HepG2 (cell line): ENCODE measurements around the gene NUAK2. TPM values are rescaled to one million over a fixed set of nuclear protein-coding genes. Genes with fewer than 3 reads are reported as not detected.
A peak's percentile ranks its signal among the peaks of the same experiment; 100 is the strongest.

ENCODE experiments used
- AHDC1 ChIP-seq: sonication (generic); formaldehyde crosslinking; IDR thresholded peaks from 2 replicates; pipeline ENCODE4 v1.5.1; 2020; ENCODE audit warnings: mild to moderate bottlenecking, missing genetic modification reagents, borderline replicate concordance
- EZH2 ChIP-seq: conservative IDR thresholded peaks from 2 replicates; pipeline ENCODE4 v1.6.1; 2012; ENCODE audit warnings: mild to moderate bottlenecking, low read depth, low read length, moderate library complexity
- FOXJ3 ChIP-seq: sonication (generic); formaldehyde crosslinking; IDR thresholded peaks from 2 replicates; pipeline ENCODE4 v1.4.0; 2020; ENCODE audit warnings: missing genetic modification reagents, mild to moderate bottlenecking, borderline replicate concordance
- GABPA ChIP-seq, 2 experiments: IDR thresholded peaks; 2 replicates each; pipeline ENCODE4 v1.6.1; 2011 to 2016; ENCODE audit warnings: low read depth in 2 of 2, low read length in 1 of 2, missing biosample characterization in 1 of 2, missing genetic modification characterization in 1 of 2
- HINFP ChIP-seq: sonication (generic); formaldehyde crosslinking; IDR thresholded peaks from 2 replicates; pipeline ENCODE4 v1.4.0; 2020; ENCODE audit warnings: low read depth, mild to moderate bottlenecking, missing genetic modification reagents
- MED8 ChIP-seq: sonication (generic); formaldehyde crosslinking; IDR thresholded peaks from 2 replicates; pipeline ENCODE4 v1.8.1; 2023; ENCODE audit warnings: mild to moderate bottlenecking, missing genetic modification reagents; ENCODE audit not compliant: insufficient replicate concordance
- MTA3 ChIP-seq: sonication (generic); formaldehyde crosslinking; IDR thresholded peaks from 2 replicates; pipeline ENCODE4 v1.4.0; 2020; ENCODE audit warnings: missing genetic modification reagents
- NCOR1 ChIP-seq: fragments of 200-600 bp; sonication (generic); IDR thresholded peaks from 2 replicates; pipeline ENCODE4 v1.7.0; 2017; ENCODE audit warnings: antibody characterized with exemption, low read length, borderline replicate concordance
- SETDB1 ChIP-seq: sonication (generic); formaldehyde crosslinking; IDR thresholded peaks from 2 replicates; pipeline ENCODE4 v1.5.1; 2020; ENCODE audit warnings: missing genetic modification reagents, mild to moderate bottlenecking, borderline replicate concordance
- ZNF646 ChIP-seq: sonication (generic); formaldehyde crosslinking; IDR thresholded peaks from 2 replicates; pipeline ENCODE4 v1.9.0; 2021; ENCODE audit warnings: mild to moderate bottlenecking, missing genetic modification reagents
- ZNF746 ChIP-seq: sonication (generic); formaldehyde crosslinking; IDR thresholded peaks from 2 replicates; pipeline ENCODE4 v1.8.0; 2022; ENCODE audit warnings: mild to moderate bottlenecking, missing genetic modification reagents
- ZSCAN30 ChIP-seq: sonication (generic); formaldehyde crosslinking; IDR thresholded peaks from 2 replicates; pipeline ENCODE4 v1.5.0; 2020; ENCODE audit warnings: mild to moderate bottlenecking, missing genetic modification reagents
- polyA plus RNA-seq, 8 experiments: library from polyadenylated mRNA; depleted of rRNA in 3 of 8; stranded (reverse) in 7 of 8; unstranded in 1 of 8; fragments of >200 nt; fragmentation: Illumina TruSeq in 4 of 8; extraction: Trizol in 4 of 8; gene quantifications; 2 replicates each; pipeline versions ENCODE4 v1.2.1 to v1.2.3, GENCODE V29; 2011 to 2016; ENCODE audit warnings: low read depth in 4 of 8, missing spikeins in 1 of 8, mixed read lengths in 1 of 8; ENCODE audit not compliant: insufficient read depth in 1 of 8
- total RNA-seq, 5 experiments: library from RNA; depleted of rRNA; stranded (reverse); fragments of >200 nt; fragmentation: Illumina TruSeq; extraction: Trizol; gene quantifications; 2 replicates each; pipeline ENCODE4 v1.2.3, GENCODE V29; 2016; ENCODE audit warnings: low read depth in 1 of 5
- TF ChIP-seq, protein P1 (sequence below): IDR thresholded peaks from 2 replicates; pipeline ENCODE4 v1.6.1; 2016

Gene NUAK2
- total and polyA plus RNA-seq, 2 of the 13 experiments (the other 11 are each of a cell fraction or from before 2014, with no cell fraction given): 0.75 to 1.1 TPM

DNA sequence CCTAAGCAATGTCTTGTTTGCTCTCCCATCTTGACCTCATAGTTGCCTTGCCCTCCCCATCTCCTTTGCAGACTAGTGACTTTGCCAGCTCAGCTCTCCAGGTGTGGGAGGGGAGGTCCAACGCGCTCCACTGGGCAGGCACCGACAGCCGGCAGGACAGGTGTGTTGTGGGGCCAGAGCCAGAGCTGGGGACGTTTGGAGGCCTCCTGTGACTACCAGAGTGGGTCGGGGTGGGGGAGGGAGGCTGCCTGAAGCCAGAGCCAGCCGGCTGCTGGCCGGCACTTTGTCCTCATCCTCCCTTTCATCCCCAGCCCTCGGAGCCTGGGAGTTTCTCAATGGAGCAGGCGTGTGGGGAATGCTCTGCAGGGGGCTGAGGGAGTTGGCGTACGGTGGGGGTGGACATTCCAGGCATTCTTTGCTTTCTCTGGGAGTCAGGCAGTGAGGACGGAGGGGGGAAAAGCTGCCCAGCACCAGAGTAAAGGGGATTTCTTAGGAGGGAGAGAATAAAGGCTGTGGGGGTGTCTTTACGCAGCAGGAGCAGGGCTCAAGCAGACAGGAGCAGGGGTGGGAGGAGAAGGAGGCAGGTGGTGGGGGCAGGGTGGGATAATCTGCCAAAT is 20.2 kb downstream of the NUAK2 start (continued):
- TF ChIP-seq HINFP (CRISPR knock-in tag): no peak
- TF ChIP-seq AHDC1 (CRISPR knock-in tag): peak; percentile 55; the same call in 1 of the 2 replicates
- TF ChIP-seq MTA3 (CRISPR knock-in tag): no peak
- TF ChIP-seq SETDB1 (CRISPR knock-in tag): no peak
- TF ChIP-seq FOXJ3 (CRISPR knock-in tag): no peak
- TF ChIP-seq ZNF746: peak; percentile 95
- peak; percentile 42 for TF ChIP-seq MED8 (CRISPR knock-in tag)
- no peak for TF ChIP-seq EZH2
- TF ChIP-seq ZSCAN30 (CRISPR knock-in tag): no peak
- no peak for TF ChIP-seq GABPA (IDR thresholded peaks at IDR 0.05; ENCODE audit: low read depth, low read length)
- 0 out of 2 replicates have a peak, but pooled peaks have one; percentile 25 for TF ChIP-seq GABPA (CRISPR knock-in tag; IDR thresholded peaks at IDR 0.05; ENCODE audit: low read depth)
- TF ChIP-seq NCOR1: peak; percentile 37; the same call in 1 of the 2 replicates
- TF ChIP-seq ZNF646 (CRISPR knock-in tag): 0 out of 2 replicates have a peak, but pooled peaks have one; percentile 18
- TF ChIP-seq, protein P1, sequence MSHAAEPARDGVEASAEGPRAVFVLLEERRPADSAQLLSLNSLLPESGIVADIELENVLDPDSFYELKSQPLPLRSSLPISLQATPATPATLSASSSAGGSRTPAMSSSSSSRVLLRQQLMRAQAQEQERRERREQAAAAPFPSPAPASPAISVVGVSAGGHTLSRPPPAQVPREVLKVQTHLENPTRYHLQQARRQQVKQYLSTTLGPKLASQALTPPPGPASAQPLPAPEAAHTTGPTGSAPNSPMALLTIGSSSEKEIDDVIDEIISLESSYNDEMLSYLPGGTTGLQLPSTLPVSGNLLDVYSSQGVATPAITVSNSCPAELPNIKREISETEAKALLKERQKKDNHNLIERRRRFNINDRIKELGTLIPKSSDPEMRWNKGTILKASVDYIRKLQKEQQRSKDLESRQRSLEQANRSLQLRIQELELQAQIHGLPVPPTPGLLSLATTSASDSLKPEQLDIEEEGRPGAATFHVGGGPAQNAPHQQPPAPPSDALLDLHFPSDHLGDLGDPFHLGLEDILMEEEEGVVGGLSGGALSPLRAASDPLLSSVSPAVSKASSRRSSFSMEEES (CRISPR knock-in tag): peak; percentile 55; the same call in 1 of the 2 replicates
